ENCODE results near the gene STMND1.

STMND1 gene

GRCh38 chr6:17167327-17167979, 65.6 kb downstream of the STMND1 start:
- peak; percentile 25 for DNase-seq

- peak; percentile 65 for DNase-seq
Observed at GRCh38 chr6:17169291-17169690, 67.4 kb downstream of the STMND1 start.

- DNase-seq: no peak
Observed at GRCh38 chr6:17169711-17170110, 67.9 kb downstream of the STMND1 start.

- DNase-seq: no peak
Observed at GRCh38 chr6:17172836-17173470, 71.1 kb downstream of the STMND1 start.

GRCh38 chr6:17178326-17178725, 76.5 kb downstream of the STMND1 start:
- DNase-seq: no peak

GRCh38 chr6:17178754-17179529, 77.1 kb downstream of the STMND1 start:
- no peak for DNase-seq

GRCh38 chr6:17179530-17180073, 77.8 kb downstream of the STMND1 start:
- DNase-seq: no peak
